ENCODE results near the gene ZNF865. TPM values are rescaled to one million over a fixed set of nuclear protein-coding genes. Genes with fewer than 3 reads are reported as not detected.
A peak's percentile ranks its signal among the peaks of the same experiment; 100 is the strongest.

Gene ZNF865
- total RNA-seq, 1 experiment from 2014 or later = 21.7 TPM

DNA sequence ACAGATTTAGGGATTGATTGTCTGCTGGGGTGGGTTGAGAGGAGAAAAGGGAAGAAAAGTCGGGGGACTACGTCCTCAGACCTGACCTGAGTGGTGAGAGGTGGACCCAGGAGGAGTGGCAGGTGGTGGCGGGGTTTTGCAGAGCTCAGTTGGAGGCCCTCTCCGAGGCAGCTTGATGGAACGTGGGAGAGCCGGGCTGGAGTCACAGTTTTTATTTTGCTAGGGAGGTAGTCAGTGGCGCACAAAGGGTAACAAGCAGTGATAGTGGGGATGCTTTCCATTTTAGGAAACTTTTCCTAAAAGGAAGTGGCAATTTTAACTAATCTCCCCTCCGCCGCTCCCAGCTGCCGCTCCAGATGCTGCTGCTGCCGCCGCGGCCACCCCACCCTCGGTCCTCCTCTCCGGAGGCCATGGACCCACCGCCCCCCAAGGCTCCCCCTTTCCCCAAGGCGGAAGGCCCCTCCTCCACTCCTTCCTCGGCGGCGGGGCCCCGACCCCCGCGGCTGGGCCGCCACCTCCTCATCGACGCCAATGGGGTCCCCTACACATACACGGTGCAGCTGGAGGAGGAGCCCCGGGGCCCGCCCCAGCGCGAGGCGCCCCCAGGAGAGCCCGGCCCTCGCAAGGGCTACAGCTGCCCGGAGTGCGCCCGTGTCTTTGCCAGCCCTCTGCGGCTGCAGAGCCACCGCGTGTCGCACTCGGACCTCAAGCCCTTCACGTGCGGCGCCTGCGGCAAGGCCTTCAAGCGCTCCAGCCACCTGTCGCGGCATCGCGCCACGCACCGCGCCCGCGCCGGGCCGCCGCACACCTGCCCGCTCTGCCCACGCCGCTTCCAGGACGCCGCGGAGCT lies 36.9 kb downstream of the ZNF865 start (continued):
- TF ChIP-seq, protein P1, sequence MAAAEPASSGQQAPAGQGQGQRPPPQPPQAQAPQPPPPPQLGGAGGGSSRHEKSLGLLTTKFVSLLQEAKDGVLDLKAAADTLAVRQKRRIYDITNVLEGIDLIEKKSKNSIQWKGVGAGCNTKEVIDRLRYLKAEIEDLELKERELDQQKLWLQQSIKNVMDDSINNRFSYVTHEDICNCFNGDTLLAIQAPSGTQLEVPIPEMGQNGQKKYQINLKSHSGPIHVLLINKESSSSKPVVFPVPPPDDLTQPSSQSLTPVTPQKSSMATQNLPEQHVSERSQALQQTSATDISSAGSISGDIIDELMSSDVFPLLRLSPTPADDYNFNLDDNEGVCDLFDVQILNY (CRISPR knock-in tag; IDR thresholded peaks at IDR 0.05) = no peak; the same call in 1 of the 2 replicates
- no peak for TF ChIP-seq ATF1 (CRISPR knock-in tag; IDR thresholded peaks at IDR 0.05)
- no peak for TF ChIP-seq ZBTB21 (CRISPR knock-in tag; IDR thresholded peaks at IDR 0.05; ENCODE audit: borderline replicate concordance)
- no peak for TF ChIP-seq CREB1 (CRISPR knock-in tag; IDR thresholded peaks at IDR 0.05)
- TF ChIP-seq SMAD3 (CRISPR knock-in tag; IDR thresholded peaks at IDR 0.05; ENCODE audit: borderline replicate concordance) = no peak
- TF ChIP-seq FOXJ3 (CRISPR knock-in tag; IDR thresholded peaks at IDR 0.05; ENCODE audit: borderline replicate concordance) = no peak
- TF ChIP-seq, protein P2, sequence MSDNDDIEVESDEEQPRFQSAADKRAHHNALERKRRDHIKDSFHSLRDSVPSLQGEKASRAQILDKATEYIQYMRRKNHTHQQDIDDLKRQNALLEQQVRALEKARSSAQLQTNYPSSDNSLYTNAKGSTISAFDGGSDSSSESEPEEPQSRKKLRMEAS (CRISPR knock-in tag; IDR thresholded peaks at IDR 0.05) = peak; percentile 4; the same call in 1 of the 2 replicates
- TF ChIP-seq NR2C2 (CRISPR knock-in tag; IDR thresholded peaks at IDR 0.05) = 0 out of 2 replicates have a peak, but pooled peaks have one; percentile 43
- peak; percentile 16; the same call in 1 of the 2 replicates for TF ChIP-seq NFATC4 (CRISPR knock-in tag; IDR thresholded peaks at IDR 0.05)
- no peak for TF ChIP-seq TEAD4 (CRISPR knock-in tag; IDR thresholded peaks at IDR 0.05)

- Mint-ChIP-seq H3K27ac (peak within 1 kb of the TSS; percentile 93), H3K4me3 (peak within 1 kb of the TSS; percentile 89), H3K4me1 (peaks cover 26% of the 10 kb centered on the region), H3K36me3 (peaks cover 20% of the 10 kb centered on the region), H3K9me3 (peaks cover 4% of the 10 kb centered on the region), H3K27me3 (ENCODE audit: low read depth) (peaks cover 9% of the 10 kb centered on the region)
- ATAC-seq = peak; percentile 35
- ChIA-PET CTCF (interaction anchor here (1.0 to 2.6 kb wide), 5 partner anchors 10 to 182 kb away, joined by 5 to 12 read pairs (median 11); partner anchors contain the start of gene ISOC2), POLR2A (no interaction called here)
- DNase-seq (ENCODE audit: low spot score) = peak; percentile 72
- TF ChIP-seq, protein P3, sequence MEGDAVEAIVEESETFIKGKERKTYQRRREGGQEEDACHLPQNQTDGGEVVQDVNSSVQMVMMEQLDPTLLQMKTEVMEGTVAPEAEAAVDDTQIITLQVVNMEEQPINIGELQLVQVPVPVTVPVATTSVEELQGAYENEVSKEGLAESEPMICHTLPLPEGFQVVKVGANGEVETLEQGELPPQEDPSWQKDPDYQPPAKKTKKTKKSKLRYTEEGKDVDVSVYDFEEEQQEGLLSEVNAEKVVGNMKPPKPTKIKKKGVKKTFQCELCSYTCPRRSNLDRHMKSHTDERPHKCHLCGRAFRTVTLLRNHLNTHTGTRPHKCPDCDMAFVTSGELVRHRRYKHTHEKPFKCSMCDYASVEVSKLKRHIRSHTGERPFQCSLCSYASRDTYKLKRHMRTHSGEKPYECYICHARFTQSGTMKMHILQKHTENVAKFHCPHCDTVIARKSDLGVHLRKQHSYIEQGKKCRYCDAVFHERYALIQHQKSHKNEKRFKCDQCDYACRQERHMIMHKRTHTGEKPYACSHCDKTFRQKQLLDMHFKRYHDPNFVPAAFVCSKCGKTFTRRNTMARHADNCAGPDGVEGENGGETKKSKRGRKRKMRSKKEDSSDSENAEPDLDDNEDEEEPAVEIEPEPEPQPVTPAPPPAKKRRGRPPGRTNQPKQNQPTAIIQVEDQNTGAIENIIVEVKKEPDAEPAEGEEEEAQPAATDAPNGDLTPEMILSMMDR (IDR thresholded peaks at IDR 0.05) = no peak
- TF ChIP-seq PRRX2 (CRISPR knock-in tag; IDR thresholded peaks at IDR 0.05) (no peak), CBFB (CRISPR knock-in tag; IDR thresholded peaks at IDR 0.05; ENCODE audit: low read depth) (0 out of 2 replicates have a peak, but pooled peaks have one; percentile 11), NFATC4 (CRISPR knock-in tag; IDR thresholded peaks at IDR 0.05) (no peak), FOXP4 (CRISPR knock-in tag; IDR thresholded peaks at IDR 0.05) (no peak; the same call in 1 of the 2 replicates), HMGXB4 (CRISPR knock-in tag; IDR thresholded peaks at IDR 0.05) (peak; percentile 39), GABPB1 (CRISPR knock-in tag; IDR thresholded peaks at IDR 0.05) (peak; percentile 70), JAZF1 (CRISPR knock-in tag; IDR thresholded peaks at IDR 0.05) (no peak), STAT6 (CRISPR knock-in tag; conservative IDR thresholded peaks at IDR 0.05; ENCODE audit: low read depth) (no peak), ZNF121 (CRISPR knock-in tag; IDR thresholded peaks at IDR 0.05) (no peak)
- TF ChIP-seq, protein P4, sequence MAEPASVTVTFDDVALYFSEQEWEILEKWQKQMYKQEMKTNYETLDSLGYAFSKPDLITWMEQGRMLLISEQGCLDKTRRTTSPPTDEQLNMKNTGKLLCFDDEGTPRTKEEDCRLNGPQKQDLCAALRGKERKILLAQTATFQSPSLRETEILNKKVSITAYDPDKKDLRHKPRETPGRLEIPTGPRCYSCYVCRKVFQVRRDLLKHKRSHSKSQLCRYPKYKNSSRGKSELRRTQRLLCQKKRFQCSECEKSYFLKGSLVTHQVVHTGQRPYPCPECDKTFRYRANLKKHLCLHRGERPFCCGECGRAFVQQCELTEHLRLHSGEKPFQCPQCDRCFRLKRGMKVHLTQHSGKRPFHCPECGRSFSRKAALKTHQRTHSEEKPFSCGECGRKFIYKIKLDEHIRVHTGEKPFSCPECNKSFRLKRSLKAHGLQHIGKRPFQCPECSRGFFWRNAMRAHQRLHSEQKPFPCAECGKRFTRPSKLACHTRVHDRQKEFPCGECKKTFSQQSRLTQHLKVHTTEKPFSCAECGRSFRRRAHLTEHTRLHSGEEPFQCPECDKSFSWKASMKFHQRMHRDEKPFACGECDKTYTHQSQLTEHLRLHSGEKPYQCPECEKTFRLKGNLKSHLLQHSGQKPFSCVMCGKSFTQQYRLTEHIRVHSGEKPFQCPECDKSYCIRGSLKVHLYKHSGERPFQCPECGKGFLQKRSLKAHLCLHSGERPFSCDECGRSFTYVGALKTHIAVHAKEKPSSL (CRISPR knock-in tag; conservative IDR thresholded peaks at IDR 0.05) = no peak
- TF ChIP-seq, protein P5, sequence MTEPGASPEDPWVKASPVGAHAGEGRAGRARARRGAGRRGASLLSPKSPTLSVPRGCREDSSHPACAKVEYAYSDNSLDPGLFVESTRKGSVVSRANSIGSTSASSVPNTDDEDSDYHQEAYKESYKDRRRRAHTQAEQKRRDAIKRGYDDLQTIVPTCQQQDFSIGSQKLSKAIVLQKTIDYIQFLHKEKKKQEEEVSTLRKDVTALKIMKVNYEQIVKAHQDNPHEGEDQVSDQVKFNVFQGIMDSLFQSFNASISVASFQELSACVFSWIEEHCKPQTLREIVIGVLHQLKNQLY (CRISPR knock-in tag; IDR thresholded peaks at IDR 0.05) = no peak
These were observed 37.8 kb downstream of the ZNF865 start, which contains the start of gene ZNF581 for GRCh38 chr19:55643003-55643886. ZNF581 (plus strand) TSS chr19:55643649; CDS start chr19:55644572, 923 bp downstream.
